GM18873 (cell line): Measurements from ENCODE around the gene PAX8.

ENCODE experiments used
- ATAC-seq: cut with Tn5 transposase; IDR thresholded peaks from one replicate; pipeline ENCODE4 v1.9.1; 2021; ENCODE audit warnings: mild to moderate bottlenecking, moderate library complexity, moderate number of reproducible peaks; ENCODE audit not compliant: unreplicated experiment, low FRiP score

The PAX8 gene

DNA sequence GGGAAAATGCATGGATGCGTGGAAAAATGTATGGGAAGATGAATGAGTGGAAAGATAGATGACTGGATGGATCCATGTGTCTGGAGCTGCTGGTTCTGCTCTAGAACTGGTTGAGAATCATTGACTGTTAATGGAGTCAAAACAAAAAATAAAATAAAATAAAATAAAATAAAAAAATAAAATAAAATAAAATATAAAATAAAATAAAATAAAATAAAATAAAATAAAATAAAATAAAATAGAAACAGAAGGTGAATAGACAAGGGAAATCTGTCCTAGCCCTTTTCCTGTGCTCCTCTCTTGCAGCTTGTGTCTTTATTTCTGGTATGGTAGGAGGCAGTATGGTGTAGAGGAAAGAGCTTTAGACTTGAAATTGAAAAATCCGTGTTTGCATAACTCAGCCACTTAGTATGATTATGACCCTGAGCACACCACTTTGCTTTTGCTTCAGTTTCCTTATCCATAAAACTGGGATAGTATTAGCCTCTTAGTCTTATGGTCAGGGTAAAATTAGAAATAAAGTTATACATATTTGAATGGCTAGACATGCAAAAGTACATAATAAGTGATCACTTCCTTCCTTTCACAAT lies 54.0 kb downstream of the PAX8 start:
- no peak for ATAC-seq

DNA sequence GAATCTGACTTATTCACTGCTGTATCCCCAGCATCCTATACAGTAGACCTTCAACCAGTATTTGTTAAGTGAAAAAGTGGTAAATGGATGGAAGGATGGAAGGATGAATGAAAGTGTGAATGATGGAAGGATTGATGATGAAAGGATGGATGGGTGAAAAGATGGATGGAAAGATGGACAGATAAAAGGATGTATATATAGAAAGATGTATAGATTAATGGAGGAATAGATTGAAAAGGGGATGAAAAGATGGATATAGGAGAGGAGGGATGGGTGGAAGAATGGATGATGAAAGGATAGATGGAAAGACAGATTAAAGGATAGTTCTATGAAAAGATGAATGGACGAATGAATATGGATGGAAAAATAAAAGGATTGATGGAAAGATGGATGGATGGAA lies 54.9 kb downstream of the PAX8 start:
- ATAC-seq = no peak

DNA sequence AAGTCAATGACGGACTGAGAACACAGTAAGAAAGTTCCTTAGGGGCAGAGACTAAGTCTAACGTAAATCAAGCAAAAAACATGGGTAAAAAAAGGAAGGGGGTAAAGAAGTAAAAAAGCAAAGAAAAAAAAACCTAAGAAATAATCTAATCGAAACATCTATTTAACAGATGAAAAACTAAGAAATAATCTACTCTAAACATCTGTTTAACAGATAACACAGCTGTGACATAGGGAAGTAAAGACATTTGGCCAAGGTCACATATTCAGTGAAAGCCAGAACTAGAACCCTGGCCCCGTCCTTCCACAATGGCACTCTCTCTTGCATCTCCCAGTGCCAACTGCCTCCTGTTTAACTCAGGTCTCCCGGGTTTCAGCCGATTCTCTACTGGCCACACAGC lies 56.9 kb downstream of the PAX8 start:
- no peak for ATAC-seq

DNA sequence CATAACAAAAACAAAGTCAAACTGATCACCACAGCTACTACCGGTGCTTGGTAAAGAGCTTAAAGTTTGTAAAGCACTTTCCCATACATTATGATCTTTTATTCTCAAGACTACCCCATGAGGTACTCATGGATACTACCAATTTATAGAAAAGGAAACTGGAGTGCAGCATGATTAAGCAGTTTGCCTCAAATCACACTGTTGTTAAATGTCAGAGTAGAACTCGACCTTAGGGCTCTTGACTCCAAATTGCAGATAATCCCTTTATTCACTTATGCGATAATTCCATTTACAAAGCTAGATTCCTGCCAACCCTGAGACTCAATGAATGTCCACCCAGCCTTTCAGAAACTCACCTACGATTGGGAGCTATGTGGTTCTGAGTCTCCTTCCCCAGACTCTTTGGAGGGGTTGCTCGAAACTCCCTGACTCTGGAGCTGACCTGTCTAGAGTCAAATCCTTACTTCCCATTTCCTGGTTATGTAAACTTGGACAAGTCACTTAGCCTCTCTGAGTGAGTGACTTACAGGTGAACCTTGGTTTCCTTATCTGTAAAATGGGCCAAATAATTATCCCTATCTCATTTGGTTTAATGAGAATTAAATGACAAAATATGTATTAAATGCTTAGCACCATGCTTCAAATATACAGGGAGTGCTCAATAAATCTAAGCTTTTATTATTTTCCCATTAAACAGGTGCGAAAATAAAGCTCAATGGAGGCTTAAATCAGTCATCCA lies 57.6 kb downstream of the PAX8 start:
- no peak for ATAC-seq

DNA sequence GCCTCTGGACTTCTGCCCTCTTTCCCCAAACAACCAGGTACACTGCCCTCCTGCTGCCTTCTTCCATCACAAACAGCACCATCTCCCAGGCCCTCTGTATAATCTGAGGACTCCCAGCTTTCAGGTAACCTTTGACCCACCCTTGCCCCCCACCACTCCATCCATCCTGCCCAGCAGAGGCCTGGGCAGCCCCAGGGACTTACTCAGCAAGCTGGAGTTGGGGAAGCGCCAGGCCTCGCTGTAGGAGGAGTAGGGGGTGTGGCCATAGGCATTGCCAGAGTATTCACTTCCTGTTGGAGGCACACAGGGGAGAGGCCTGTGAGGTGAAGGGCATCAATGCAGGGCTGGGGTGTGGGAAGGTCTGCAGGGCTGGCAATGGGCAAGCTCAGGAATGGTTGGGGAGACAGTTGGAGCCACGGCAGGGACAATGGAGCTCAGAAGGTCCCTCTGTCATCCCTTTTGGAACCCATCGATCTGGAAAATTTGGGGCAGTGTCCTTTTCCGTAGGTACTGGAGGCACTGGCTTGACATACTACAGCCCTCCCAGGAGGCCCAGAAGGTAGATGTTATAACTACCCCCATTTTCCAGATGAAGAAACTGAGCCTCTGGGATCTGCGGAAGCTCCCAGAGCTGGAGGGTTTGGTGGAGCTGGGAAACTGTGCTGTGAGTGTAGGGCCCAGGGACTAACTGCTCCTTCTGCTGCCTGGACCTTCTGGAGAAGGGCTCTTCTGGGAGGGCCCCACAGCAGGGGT lies 58.7 kb downstream of the PAX8 start:
- no peak for ATAC-seq

DNA sequence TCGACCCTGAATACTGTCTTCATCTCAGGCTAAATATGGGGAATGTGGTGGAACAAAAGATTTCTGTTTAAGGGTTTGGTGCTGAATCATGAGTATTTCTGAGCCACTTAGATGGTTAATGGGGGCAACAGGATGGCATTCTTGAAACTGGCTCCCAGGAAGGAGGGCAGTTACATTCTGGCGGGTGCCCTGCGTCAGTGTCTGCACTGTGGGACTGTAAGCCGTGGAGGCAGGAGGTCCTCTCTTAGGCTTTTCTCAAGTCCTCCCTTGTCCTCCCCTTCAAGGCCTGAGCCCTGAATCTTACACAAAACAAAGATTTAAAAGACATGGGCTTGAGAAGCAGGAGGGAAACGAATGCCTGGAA lies 59.2 kb downstream of the PAX8 start:
- ATAC-seq = no peak

DNA sequence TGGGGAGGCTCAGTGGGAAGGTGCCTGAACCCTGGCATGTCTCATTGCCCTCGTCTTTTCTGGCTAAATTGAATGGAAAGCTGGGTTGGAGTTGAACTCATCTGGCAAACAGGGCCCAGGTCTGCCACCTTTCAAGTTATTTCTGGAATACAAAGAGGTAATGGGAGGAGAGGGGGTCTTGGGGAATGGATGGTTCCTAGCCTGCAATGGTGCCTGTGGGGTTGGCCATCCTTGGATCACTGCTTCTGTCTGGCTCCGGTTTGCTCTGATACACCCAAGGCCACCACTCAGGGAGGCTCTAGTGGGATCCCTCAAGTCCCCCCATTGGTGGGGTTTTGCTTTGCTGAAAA lies 59.7 kb downstream of the PAX8 start:
- no peak for ATAC-seq

DNA sequence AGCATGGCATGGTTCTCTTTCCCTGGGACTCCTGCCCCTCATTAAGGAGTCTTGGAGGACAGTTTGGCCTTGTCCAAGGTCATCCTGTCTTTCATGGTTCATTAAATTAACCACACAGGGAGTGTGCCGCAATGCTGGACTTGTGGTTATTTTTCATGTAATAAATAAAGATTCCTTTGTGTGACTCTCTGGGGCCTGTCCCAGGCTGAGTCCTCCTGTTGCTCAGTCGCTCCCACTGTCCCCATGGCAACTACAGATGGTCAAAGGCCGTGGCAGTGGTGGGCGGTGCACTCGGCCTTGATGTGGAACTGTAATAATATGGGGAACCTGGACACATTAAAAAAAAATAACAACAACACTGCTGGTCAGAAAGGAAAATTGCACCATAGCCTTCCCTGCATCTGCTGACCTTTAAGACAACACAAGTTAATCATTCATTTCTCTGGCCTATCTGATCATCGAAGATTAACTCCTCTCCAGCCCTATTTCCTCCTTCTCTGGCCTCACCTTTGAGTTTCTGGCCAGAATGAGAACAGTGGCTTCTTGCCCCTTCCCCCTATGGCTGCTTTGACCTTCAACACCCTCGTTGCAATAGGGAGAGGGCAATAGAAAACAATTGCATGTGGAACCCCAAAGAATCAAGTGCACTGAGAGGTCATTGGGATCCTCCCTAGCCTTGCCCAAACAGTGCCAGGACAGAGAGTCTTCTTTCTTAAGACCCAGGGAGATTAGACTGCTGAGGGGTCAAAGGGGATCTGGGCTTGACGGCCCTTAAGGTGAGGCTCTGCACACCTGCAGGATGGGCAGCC lies 60.2 kb downstream of the PAX8 start:
- no peak for ATAC-seq

DNA sequence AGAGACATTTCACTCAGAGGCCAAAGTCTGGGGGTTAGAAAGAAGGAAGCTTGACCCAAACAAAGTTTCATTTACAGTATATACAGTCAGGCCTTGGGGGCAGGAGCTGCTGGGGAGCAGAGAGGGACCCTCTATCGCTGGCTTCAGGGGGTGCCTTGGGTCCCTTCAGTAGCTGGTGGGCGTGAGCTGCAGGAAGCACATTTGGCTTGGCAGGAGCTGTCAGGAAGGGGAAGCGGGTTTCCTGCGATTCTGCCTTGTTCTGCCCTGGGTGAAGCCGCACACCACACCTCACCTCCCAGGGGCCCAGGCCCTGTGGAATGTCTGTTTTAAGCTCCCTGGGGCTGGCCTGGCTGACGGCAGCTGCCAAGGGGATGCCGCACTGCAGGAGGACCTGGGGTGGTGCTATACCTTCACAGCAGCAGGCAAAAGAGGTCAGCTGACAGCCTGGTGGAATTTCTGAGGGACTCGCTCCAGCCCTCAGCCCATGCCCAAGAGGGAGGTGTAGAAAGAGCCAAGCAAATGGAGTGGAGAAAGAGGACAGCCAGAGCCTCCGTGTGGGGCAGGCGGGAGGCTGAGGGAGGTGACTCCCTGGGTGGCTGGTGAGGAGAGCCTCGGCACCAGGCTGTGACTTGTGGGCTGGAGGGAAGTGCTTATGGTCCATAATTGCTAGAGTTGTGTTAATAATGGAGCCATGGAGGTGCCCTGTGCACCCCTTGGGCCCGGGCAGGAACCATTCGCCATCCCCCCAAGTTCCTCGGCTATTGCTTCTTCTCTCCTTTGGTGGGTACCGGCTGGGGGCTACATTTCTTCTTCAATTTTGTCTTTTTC lies 61.1 kb downstream of the PAX8 start:
- no peak for ATAC-seq

DNA sequence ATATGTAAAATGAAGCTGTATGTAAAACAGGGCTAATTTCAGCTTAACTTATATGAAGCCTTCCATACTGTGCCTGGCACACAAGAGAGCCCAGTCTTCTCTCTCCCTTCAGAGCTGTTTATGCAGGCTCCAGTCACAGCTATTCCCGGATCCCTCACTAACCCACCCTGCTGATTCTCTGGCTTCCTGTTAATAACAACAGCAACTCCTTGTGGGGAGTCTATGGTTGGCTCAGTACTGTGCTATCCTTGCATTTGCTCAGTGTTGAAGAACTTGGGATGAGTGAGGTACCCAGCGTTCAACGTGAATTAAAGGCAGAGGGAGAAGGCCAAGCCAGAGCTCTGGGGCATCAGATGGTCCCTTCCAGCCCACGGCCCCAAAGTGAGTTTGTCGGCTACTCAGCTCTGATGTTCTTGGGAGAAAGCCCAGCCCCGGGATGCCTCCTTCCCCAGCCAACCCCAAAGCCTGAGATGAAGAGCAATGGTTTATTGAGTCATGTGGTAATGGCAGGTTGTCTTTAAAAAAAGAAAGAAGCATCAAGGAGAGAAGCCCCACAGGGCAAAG lies 61.7 kb downstream of the PAX8 start:
- ATAC-seq = no peak

DNA sequence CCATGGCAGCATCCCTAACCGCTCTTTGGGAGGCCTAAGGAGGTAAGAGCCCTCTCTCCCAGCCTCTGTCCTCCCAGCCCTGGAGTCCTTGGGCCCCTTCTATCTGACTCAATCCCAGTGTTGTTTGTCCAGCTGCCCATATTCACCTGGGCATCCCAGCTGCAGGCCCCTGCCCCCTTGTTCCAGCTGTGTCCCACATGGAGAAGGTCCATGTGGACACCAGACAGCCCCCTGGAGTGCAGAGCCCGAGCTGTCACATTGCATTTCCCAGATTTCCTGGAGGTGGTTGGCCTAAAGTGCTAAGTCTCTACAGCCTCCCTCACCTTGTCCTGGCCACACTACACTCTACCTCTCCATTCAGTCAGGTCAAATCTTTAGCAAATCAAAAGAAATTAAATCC lies 62.4 kb downstream of the PAX8 start:
- ATAC-seq = no peak

DNA sequence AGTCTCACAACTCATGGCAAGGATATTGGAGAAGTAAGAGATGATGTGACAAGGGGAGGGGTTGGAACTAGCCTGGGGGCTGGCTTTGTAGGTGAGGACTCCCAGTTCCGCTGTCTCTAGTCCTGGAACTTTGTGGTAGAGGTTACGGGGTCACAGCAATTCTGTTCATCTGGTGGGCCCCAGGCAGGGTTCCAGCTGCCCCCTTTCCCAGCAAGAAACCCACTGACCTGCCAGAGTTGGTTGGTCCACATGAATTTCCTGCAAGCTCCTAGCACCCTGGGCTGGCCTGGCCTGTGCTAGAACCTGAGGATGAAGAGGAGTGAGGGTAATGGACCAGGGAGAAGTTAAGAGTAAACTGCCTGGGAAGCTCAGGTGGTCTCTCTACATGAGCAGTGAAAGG lies 63.7 kb downstream of the PAX8 start:
- no peak for ATAC-seq

DNA sequence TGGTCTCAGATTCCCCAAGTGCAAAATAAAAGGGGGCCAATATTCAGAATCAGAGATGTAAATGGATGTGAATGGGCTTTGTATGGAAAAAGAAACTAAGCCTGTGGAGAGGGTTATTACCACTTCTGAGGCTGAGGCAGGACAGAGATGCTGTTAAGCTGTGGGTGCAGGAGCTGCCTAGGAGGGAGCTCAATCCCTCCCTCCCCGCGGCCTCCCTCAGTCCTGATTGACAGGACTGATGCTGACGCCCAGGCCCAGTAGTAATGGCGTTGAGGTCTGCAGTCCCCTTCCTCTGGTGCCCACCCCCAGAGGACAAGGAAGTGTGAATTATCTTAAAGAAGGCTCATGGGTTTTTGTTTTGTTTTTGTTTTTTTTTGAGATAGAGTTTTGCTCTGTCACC lies 64.6 kb downstream of the PAX8 start:
- no peak for ATAC-seq

DNA sequence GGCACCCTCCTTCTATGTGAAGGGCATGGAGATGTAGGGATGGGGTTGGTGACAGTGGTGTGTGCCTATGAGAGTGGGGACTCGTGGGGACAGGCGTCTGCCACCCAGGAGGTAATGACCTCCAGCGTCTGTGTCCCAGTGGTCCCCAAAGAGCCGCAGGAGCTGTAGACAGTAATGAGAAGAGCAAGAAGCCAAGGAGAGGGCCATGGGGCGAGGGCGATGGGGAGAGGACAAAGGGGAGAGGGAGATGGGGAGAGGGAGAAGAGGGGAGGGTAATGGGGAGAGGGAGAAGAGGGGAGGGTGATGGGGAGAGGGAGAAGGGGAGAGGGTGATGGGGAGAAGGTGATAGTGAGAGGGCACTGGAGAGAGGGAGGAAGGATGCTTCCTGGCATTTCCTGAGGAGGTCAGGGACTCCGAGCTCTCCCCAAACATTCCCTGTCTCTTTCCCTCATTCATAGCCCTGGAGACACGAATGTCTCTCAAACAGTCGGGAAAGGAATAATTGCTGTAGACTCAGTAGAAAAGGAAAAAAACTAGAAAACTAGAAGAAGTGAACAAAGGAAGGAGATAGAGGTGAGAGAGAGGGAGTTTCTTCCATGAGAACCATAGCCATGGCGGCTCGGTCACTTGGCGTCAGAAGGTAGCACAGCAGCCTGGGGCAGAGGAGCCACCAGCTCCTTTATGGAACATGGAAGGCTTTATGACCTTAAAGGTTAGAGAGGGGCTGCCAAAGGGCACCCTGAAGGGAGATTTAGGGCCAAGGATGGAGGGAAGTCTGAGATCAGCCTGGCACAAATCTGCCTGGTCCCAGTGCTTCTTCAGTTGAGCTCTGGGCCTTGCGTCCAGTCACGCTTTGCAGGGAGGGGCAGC lies 65.4 kb downstream of the PAX8 start:
- no peak for ATAC-seq

DNA sequence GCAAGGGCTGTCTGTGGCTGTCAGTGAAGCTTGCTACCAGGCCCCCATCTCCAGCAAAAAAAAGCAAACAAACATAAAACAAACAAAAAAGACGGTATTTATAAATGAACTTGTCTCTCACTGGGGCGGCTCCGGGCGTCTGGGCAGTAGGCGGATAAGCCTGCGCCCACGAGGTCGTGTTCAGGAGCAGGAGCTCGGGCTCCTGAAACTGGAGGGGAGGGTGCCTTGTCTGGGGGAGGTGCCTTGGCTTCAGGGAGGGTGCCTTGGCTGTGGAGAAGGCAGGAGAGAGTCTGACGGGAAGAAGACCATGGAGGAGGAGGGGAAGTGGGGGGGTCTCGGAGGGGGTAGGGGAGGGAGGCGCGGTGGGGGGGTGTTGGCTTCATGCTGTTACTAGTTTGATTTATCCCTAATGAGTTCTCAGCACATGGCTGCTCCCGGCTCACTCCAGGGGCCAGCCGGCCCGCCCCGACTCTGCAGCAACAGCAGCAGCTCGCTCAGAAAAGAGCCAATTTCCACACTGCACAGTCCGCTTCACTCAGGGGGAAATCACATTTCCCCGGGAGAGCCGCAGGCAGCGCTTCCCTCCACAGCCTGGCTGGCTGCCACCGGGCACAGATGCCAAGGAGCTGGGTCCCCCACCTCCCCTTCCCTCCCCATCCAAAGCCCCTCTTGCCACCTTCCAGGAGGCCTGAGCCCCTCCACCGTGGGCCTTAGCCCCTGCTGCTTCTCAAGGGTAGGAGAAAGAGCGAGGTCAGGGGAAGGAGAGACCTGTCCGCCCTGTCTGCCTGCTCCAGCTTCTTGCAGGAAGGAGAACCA lies 66.3 kb downstream of the PAX8 start:
- ATAC-seq = no peak

DNA sequence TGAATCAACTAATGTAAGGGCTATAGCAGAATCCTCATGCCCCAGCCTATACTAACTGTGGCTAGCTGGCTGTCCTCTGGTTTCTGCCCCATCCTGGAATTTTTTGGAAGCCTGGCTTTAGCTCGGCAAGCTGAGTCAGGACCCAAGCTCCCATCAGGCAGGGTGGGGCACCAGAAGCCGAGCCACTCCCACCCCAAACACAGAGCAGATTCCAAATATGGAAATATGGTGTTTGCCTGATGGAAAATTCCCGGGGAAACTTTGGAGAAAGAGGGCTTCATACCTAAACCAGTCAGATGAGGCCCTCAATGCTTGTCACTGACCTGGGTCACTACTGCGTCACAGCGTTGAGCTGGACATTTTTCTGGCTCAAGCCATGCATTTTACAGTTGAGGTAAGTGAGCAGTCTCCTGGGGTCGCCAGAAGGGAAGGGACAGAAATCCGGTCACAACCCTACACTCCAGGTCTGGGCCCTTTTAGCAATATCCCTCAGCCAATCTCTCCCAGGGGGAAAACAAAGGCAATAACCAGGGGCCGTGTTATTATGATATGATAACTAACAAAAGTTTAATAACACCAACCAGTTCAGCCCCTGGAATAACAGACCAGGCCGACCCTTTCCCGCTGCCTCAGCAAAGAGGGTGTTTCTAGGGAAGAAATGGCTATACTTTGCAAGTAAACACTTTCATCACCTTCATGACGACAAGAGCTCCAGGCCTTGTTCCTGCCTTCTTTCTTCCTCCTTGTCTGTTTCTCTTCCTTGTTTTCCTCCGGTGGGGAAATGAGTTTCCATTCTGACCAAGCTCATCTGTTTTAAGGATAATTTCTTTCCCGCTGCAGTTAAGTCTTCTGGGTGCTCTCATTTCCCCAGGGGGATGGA lies 67.3 kb downstream of the PAX8 start:
- ATAC-seq = no peak

DNA sequence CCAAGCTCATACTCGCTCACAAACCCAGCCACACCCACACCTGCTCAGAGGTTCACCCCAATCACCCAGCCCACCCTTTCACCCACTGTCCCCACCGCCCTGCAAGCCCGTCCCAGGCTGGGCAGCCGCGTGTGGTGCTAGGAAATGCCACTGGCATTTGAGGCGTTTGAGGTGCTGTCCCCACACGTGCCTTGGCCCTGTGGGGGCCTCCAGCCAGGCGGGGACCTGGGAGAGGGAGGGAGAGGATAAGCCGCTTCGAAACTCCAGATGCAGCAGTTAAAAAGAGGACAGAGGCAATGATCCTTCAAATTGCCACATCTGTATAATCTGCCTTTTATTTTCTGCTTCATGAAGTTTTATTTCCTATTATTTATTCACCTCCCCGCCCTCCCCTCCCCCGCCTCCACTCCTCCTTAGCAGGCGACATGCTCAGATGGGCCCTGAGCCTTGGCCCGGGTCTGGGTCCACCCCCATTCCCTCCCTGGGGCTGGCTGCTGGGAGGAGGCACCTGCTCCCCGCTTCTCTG lies 69.0 kb downstream of the PAX8 start:
- ATAC-seq = no peak
